ENCODE data around the gene ZNF143.

Gene ZNF143

GRCh38 chr11:9570313-9571025 lies 109.7 kb downstream of the ZNF143 start:
- in situ Hi-C loops (cut with HindIII; ENCODE audit: low pct_ligation_motif_present, low pct_unique_long_range_greater_than_20kb, low sequenced_read_pairs), result no loop called here
- DNase-seq, result no peak

- in situ Hi-C loops (cut with HindIII; ENCODE audit: low pct_ligation_motif_present, low pct_unique_long_range_greater_than_20kb, low sequenced_read_pairs), result no loop called here
- DNase-seq, result no peak
These were observed 110.4 kb downstream of the ZNF143 start for GRCh38 chr11:9571071-9571762.

DNA sequence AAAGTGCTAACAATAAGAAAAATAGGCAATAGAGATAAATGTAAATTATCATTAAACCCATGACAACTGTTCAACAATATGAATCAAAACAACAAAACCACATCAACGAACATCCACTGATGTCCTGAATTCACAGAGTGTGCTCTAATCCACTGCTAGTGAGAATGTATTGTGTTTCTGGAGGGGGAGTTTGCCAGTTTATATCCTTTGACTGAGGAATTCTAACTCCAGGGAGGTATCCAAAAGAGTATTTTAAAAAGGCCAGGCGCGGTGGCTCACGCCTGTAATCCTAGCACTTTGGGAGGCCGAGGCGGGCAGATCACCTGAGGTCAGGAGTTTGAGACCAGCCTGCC lies 110.9 kb downstream of the ZNF143 start:
- in situ Hi-C loops (cut with HindIII; ENCODE audit: low pct_ligation_motif_present, low pct_unique_long_range_greater_than_20kb, low sequenced_read_pairs), result no loop called here

GRCh38 chr11:9573052-9573774 lies 112.4 kb downstream of the ZNF143 start, which contains the start of gene WEE1:
Gene WEE1 (plus strand): TSS chr11:9573670. CDS start chr11:9573934, 264 bp downstream.
- peak; percentile 97 for DNase-seq
- in situ Hi-C loops (cut with HindIII; ENCODE audit: low pct_ligation_motif_present, low pct_unique_long_range_greater_than_20kb, low sequenced_read_pairs), result no loop called here

More for the DNA sequence above, 110.9 kb downstream of the ZNF143 start:
- no peak for DNase-seq

GRCh38 chr11:9573775-9574621 lies 113.2 kb downstream of the ZNF143 start:
- in situ Hi-C loops (cut with HindIII; ENCODE audit: low pct_ligation_motif_present, low pct_unique_long_range_greater_than_20kb, low sequenced_read_pairs), result no loop called here
- no peak for DNase-seq

DNA sequence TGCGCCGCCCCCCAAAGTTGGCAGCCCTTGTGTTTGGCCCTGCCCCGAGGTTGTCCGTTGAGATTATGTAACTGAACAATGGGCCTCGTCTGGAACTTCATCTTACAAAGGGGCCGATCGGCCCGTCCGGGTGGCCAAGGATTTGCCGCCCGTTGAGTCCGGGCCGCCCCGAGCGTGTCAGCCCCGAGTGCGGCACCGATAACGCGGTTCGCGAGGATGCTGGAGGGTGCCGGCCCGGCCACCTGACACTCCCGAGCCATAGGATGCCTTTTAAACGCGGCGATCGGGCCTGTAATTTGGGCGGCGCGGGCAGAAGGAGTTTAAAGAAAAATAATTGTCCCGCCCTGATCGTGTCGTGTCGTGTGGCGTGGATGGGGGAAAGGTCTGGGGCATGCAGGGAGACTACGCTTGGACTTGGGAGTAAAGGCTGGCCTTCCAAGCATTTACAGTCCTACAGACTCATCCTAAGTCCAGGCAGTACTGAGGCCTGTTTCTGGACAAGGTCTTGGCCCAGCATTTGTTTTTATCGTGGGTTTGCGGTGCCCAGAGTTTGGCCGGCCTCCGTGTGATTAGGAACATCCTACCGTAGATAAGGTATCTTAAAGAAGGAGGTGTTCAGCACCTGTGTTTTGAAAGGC lies 113.9 kb downstream of the ZNF143 start:
- in situ Hi-C loops (cut with HindIII; ENCODE audit: low pct_ligation_motif_present, low pct_unique_long_range_greater_than_20kb, low sequenced_read_pairs), result no loop called here

GRCh38 chr11:9575260-9576240 lies 114.7 kb downstream of the ZNF143 start:
- in situ Hi-C loops (cut with HindIII; ENCODE audit: low pct_ligation_motif_present, low pct_unique_long_range_greater_than_20kb, low sequenced_read_pairs), result no loop called here
- peak; percentile 77 for DNase-seq

More for the DNA sequence above, 113.9 kb downstream of the ZNF143 start:
- peak; percentile 22 for DNase-seq

- in situ Hi-C loops (cut with HindIII; ENCODE audit: low pct_ligation_motif_present, low pct_unique_long_range_greater_than_20kb, low sequenced_read_pairs), result no loop called here
- DNase-seq, result no peak
These were observed 116.0 kb downstream of the ZNF143 start for GRCh38 chr11:9576701-9577381.

GRCh38 chr11:9577556-9577955 lies 116.7 kb downstream of the ZNF143 start:
- in situ Hi-C loops (cut with HindIII; ENCODE audit: low pct_ligation_motif_present, low pct_unique_long_range_greater_than_20kb, low sequenced_read_pairs), result no loop called here
- no peak for DNase-seq

Data from ACHN (cell line).